Measurements from ENCODE around the gene EXOC3L2.

EXOC3L2 gene

GRCh38 chr19:45187421-45188100, 57.6 kb downstream of the EXOC3L2 start:
- no peak for TF ChIP-seq POLR2AphosphoS5 (IDR thresholded peaks at IDR 0.05; ENCODE audit: low read depth, low read length)
- no peak for TF ChIP-seq POLR2A (IDR thresholded peaks at IDR 0.05; ENCODE audit: low read depth, low read length)
- TF ChIP-seq TAF1 (IDR thresholded peaks at IDR 0.05; ENCODE audit: borderline replicate concordance, low read depth, low read length), result no peak
- no peak for DNase-seq (ENCODE audit: insufficient read length)
- peak; percentile 66 for FAIRE-seq

- TF ChIP-seq TAF1 (IDR thresholded peaks at IDR 0.05; ENCODE audit: borderline replicate concordance, low read depth, low read length) (no peak), POLR2A (IDR thresholded peaks at IDR 0.05; ENCODE audit: low read depth, low read length) (no peak), POLR2AphosphoS5 (IDR thresholded peaks at IDR 0.05; ENCODE audit: low read depth, low read length) (no peak)
- DNase-seq (ENCODE audit: insufficient read length) (no peak), FAIRE-seq (no peak)
These were observed 58.5 kb downstream of the EXOC3L2 start for GRCh38 chr19:45186509-45187334.

GRCh38 chr19:45184115-45184514, 61.1 kb downstream of the EXOC3L2 start:
- FAIRE-seq, result no peak
- TF ChIP-seq POLR2A (IDR thresholded peaks at IDR 0.05; ENCODE audit: low read depth, low read length) (no peak), POLR2AphosphoS5 (IDR thresholded peaks at IDR 0.05; ENCODE audit: low read depth, low read length) (no peak), TAF1 (IDR thresholded peaks at IDR 0.05; ENCODE audit: borderline replicate concordance, low read depth, low read length) (no peak)
- DNase-seq (ENCODE audit: insufficient read length), result no peak

GRCh38 chr19:45182758-45183157, 62.4 kb downstream of the EXOC3L2 start:
- DNase-seq (ENCODE audit: insufficient read length), result no peak
- TF ChIP-seq POLR2AphosphoS5 (IDR thresholded peaks at IDR 0.05; ENCODE audit: low read depth, low read length), result no peak
- TF ChIP-seq TAF1 (IDR thresholded peaks at IDR 0.05; ENCODE audit: borderline replicate concordance, low read depth, low read length), result no peak
- TF ChIP-seq POLR2A (IDR thresholded peaks at IDR 0.05; ENCODE audit: low read depth, low read length), result no peak
- no peak for FAIRE-seq

- no peak for FAIRE-seq
- TF ChIP-seq TAF1 (IDR thresholded peaks at IDR 0.05; ENCODE audit: borderline replicate concordance, low read depth, low read length), result no peak
- no peak for TF ChIP-seq POLR2A (IDR thresholded peaks at IDR 0.05; ENCODE audit: low read depth, low read length)
- no peak for TF ChIP-seq POLR2AphosphoS5 (IDR thresholded peaks at IDR 0.05; ENCODE audit: low read depth, low read length)
- no peak for DNase-seq (ENCODE audit: insufficient read length)
These were observed 64.3 kb downstream of the EXOC3L2 start for GRCh38 chr19:45180936-45181335.

GRCh38 chr19:45179892-45180370, 65.3 kb downstream of the EXOC3L2 start:
- TF ChIP-seq POLR2AphosphoS5 (IDR thresholded peaks at IDR 0.05; ENCODE audit: low read depth, low read length) (no peak), TAF1 (IDR thresholded peaks at IDR 0.05; ENCODE audit: borderline replicate concordance, low read depth, low read length) (no peak), POLR2A (IDR thresholded peaks at IDR 0.05; ENCODE audit: low read depth, low read length) (no peak)
- no peak for FAIRE-seq
- no peak for DNase-seq (ENCODE audit: insufficient read length)

GRCh38 chr19:45179072-45179891, 65.9 kb downstream of the EXOC3L2 start:
- no peak for DNase-seq (ENCODE audit: insufficient read length)
- TF ChIP-seq POLR2A (IDR thresholded peaks at IDR 0.05; ENCODE audit: low read depth, low read length) (no peak), POLR2AphosphoS5 (IDR thresholded peaks at IDR 0.05; ENCODE audit: low read depth, low read length) (no peak), TAF1 (IDR thresholded peaks at IDR 0.05; ENCODE audit: borderline replicate concordance, low read depth, low read length) (no peak)
- FAIRE-seq, result no peak

GRCh38 chr19:45178262-45179071, 66.7 kb downstream of the EXOC3L2 start, which contains the start of gene BLOC1S3:
Gene BLOC1S3 (plus strand): TSS chr19:45178784. CDS start chr19:45179297, 513 bp downstream.
- peak; percentile 30; the same call in 1 of the 2 replicates for TF ChIP-seq TAF1 (IDR thresholded peaks at IDR 0.05; ENCODE audit: borderline replicate concordance, low read depth, low read length)
- TF ChIP-seq POLR2A (IDR thresholded peaks at IDR 0.05; ENCODE audit: low read depth, low read length), result peak; percentile 71
- TF ChIP-seq POLR2AphosphoS5 (IDR thresholded peaks at IDR 0.05; ENCODE audit: low read depth, low read length), result peak; percentile 84
- peak; percentile 99 for FAIRE-seq
- peak; percentile 96 for DNase-seq (ENCODE audit: insufficient read length)

GRCh38 chr19:45177817-45178261, 67.4 kb downstream of the EXOC3L2 start, which contains the start of gene TRAPPC6A:
Gene TRAPPC6A (minus strand): TSS chr19:45178237. CDS start chr19:45178218, 19 bp downstream.
- TF ChIP-seq POLR2AphosphoS5 (IDR thresholded peaks at IDR 0.05; ENCODE audit: low read depth, low read length) (no peak), TAF1 (IDR thresholded peaks at IDR 0.05; ENCODE audit: borderline replicate concordance, low read depth, low read length) (peak; percentile 76), POLR2A (IDR thresholded peaks at IDR 0.05; ENCODE audit: low read depth, low read length) (peak; percentile 62)
- FAIRE-seq, result no peak
- DNase-seq (ENCODE audit: insufficient read length), result no peak
